ENCODE results near the gene CD47.

DNA sequence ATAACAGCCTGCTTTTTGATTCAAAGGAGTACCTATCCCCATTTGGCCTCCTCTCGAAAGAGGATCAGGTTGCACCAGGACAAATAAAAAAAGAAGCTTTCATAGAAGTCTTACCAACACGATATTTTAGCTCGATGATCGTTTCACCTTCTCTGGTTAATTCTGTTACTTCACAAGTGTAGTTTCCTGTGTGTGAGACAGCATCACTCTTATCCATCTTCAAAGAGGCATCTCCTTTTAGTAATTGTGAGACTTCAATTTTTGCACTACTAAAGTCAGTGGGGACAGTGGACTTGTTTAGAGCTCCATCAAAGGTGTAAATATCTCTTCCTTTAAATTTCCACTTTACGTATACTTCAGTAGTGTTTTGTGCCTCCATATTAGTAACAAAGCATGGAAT lies 11.0 kb downstream of the CD47 start:
- no peak for TF ChIP-seq POLR2AphosphoS5 (IDR thresholded peaks at IDR 0.05; ENCODE audit: borderline replicate concordance, low read depth, low read length)
- TF ChIP-seq EZH2 (IDR thresholded peaks at IDR 0.05), result no peak
- no peak for TF ChIP-seq FOXP2 (optimal IDR thresholded peaks at IDR 0.05; ENCODE audit: control extremely low read depth, extremely low read length, insufficient read depth)
